AG20443 (cell line): ENCODE data around the gene CRYBB1.

Experiments used
- DNase-seq: peaks from one replicate; pipeline ENCODE4 v3.0.0; 2012; ENCODE audit warnings: low spot score, mixed read lengths

CRYBB1 gene

GRCh38 chr22:26617271-26618199 is at the start of gene CRYBB1:
TSS of gene CRYBB1 (minus strand) at chr22:26618027. CDS start at chr22:26616319, 1,708 bp downstream.
- peak; percentile 46 for DNase-seq

- no peak for DNase-seq
Observed at GRCh38 chr22:26667140-26667539, 49.3 kb upstream of the CRYBB1 start.

- DNase-seq: peak; percentile 55
Observed at GRCh38 chr22:26665813-26666231, 48.0 kb upstream of the CRYBB1 start.

DNA sequence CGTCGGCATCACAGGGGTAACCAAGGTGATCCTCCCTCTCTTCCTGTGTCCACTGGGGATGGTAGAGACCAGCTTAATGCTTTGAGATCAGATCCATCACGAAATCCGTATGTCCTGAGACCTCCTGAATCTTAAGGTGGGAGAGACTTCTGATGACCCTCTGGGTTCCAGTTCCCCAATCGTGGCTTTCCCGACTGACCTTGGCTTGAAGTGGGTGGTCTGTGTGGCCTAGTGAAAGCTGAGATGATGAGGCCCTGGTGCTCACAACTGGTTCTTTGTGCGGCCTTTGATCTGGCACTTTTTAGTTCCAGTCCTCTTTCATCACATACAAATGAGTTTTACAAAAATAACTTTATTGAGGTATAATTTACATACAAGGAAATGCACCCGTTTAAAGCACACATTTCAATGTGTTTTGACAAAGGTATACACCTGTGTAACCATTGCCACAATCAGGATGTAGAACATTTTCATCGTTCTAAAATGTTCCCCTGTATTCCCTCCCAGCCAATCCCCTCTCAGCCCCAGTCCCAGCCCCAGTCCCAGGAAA is 45.6 kb upstream of the CRYBB1 start:
- DNase-seq: no peak

GRCh38 chr22:26662160-26662559 is 44.3 kb upstream of the CRYBB1 start:
- DNase-seq: no peak

DNA sequence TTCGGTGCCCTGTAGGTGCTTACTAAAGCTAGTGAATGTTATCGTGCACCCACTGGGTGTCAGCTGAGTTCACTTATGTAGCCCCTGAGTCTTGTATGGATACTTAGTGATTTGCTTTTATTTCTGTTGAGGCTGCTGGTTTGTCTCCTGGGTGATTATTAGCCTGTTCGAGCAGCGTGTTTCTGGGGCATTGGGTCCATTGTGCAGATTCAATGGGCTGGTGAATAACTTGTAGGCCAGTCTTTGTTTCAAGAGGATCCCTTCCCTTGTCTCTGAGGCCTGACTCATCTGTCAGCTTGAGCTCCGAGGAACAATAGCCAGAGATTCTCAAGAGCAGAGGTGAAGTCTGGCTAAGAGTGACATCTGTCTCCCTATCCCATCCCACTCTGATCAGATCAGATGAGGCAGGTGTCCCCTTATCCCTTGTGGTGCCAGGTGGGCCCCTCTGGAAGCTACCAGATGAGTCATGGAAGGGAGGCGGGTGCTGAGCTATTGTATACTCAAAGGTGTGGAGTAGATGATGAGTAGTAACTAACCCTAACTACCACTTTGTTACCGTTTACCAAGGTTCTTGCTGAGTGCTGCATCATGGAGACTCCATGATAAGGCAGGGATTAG is 43.2 kb upstream of the CRYBB1 start:
- no peak for DNase-seq

DNA sequence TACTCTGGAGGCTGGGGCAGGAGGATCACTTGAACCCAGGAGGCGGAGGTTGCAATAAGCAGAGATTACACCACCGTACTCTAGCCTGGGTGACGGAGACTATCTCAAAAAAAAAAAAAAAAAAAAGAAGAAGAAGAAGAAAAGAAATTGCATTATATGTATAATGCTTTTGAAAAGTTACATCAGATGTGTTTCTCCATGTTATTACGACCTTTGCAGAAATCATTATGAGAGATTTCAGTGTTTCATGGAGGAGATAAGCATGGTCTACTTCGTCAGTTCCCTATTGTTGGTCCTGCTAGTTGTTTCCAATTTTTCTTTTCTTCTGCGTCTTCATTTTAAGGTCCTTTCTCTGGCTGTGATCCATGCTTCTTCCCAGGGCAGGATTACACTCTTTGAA is 42.5 kb upstream of the CRYBB1 start:
- DNase-seq: no peak

DNA sequence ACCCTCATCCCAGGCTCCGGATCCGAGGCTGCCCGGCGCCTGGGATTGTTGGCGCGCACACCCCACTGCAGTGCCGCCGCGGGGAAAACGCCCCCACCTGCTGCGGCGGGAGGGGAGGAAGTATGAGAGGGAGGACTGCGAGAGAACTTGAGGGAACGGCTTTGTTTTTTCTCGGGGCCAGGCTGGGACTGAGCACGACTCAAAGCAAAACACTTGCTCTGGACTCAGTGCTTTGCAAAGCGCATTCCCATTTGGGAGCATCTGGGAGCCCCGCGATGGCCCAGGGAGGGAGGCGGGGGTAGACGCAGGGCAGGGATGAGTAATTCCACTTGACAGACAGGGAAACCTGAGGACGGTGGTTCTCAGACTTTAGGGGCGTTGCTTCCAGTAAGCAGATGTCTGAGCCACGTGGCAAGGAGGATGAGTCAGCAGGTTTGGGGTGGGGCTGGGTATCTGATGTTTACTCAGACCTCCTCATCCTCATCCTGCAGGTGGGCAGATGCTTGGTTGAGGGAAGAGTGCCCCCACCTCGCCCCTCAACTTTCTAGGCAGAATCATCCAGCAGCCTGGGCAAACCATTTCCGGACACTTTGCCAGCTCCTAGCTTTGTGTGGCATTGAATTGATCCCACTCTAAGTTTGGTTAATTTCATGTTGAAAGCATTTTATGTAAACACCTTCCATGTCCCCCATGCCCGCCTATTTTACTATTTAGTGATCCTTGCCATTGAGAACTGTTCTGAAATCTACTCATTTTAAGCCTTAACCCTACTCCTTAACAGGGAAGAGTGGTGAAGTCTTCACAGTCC is 41.0 kb upstream of the CRYBB1 start:
- DNase-seq: peak; percentile 87

GRCh38 chr22:26658161-26658560 is 40.3 kb upstream of the CRYBB1 start:
- DNase-seq: no peak

- peak; percentile 56 for DNase-seq
Observed at GRCh38 chr22:26656891-26657851, 39.3 kb upstream of the CRYBB1 start, which contains the start of gene MIAT. TSS of gene MIAT (plus strand) at chr22:26657588.

DNA sequence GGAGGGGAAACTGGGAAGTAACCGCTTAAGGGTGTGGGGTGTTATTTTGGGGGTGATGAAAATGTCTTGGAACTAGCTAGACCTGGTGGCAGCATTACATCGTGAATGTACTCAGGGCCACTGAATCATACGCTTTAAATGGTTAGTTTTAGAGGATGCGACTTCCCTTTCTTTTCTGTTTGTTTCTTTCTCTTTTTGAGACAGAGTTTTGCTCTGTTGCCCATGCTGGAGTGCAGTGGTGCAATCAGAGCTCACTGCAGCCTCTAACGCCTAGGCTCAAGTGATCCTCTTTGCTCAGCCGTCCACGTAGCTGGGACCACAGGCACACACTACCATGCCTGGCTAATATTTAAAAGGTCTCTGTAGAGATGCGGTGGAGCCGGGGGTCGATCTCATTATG is 34.0 kb upstream of the CRYBB1 start:
- DNase-seq: no peak

DNA sequence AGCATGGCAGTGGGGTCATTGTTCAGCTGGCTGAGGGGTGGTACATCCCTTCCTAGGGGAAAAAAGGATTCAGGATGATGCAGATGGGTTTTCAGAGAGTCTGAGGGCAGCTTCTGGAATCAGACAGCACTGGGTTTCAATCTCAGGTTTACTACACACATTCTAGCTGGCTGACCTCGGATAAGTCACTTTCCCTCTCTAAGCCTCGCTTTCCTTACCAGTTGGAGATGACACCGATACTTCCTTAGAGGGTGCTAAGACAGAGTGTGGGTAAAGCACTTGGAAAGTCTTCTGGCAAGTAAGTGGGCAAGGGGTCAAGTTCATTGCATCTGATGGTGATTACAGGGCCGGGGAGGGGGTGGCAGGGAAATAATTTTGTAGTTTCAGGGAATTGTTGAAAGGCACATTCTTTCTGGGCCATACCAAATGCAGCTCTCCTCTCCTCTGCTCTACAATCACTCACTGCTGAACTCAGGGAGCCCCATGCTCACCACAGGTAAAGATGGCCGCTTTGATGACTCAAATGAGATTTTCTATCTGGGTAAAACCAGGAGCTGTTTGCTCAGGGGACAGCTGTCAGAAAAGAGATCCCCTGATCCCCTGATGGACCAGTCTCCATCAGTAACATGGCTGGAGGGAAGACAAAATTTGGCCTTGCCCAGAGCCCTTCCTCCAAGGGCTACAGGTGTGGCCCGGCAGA is 33.0 kb upstream of the CRYBB1 start:
- no peak for DNase-seq

DNA sequence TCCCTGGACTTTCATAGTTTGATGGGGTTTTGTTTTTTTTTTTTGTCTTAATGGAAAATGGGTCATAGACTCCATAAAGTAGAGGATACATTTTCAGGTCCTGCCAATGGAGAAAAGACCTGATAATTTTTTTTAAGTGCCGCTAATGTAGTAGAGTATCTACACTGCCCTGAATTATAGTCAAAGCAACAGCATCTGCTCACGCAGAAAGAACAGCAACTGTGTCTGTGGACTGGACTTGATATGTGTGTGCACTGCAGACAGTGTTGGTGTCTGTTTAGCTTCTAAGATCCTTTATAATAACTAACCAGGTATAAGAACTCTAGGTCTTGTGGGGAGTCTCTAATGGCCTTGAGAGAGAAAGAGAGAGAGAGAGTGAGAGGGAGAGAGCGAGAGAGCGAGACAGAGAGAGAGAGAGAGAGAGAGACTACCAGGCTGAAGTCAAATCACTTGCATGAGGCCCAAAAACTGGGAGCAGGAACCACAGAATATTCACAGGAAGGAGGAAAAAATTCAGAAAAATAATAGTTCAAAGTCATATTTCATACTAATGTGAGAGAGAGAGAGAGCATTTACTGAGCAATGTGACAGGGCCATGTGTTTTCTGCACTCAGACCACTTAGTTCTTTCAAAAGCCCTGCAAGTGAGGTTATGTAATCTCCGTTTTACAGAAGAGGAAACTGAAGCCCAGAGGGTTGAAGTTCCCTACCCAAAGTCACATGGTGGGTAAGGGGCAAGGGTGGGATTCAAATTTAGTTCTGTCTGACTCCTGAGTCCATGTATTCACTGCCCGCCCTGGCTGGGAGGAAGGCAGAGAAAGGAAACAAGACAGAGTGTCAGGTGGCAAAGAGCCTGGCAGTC is 30.9 kb upstream of the CRYBB1 start:
- no peak for DNase-seq

DNA sequence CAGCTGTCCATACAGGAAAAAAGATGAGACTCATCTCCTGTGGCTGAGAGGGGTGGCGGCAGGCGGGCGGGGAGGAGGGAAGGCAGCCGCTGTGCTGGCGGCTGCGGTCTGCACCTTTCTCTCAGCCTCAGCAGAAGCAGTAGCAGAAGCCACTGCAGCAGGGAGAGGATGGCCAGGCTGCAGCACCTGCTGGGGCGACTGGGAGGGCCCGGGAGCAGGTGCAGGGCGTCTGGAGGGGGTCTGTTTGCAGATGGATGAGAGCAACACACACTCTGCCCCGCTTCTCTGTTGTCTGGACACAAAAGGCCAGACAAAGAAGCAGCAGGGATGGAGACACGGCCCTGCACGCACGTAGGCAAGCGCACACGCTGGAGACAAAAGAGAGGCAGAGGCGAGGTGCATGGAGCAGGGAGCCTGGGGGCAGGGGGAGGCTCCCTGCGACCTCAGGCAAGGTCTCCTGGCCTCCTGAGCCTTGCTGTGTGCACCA is 30.2 kb upstream of the CRYBB1 start:
- DNase-seq: no peak

DNA sequence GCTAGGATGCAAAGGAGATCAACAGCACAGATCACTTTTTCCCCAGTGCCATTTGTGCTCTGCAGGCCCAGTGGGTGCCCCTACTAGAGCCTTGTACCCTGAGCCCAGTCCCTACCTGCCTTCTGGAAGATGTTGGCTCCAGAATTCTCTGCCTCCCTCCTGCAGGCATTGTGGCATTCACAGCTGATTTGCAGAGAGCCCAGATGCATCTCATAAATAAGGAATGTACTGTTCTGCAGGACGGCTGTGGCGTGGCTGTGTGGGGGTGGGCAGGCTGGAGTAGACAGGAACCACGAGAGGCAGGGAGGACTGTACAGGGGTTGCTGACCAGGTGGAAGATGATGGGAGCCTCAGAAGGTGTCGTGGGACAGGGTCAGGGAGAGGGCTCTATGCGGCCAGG is 28.3 kb upstream of the CRYBB1 start:
- peak; percentile 69 for DNase-seq

GRCh38 chr22:26643418-26644100 is 25.7 kb upstream of the CRYBB1 start:
- DNase-seq: no peak

DNA sequence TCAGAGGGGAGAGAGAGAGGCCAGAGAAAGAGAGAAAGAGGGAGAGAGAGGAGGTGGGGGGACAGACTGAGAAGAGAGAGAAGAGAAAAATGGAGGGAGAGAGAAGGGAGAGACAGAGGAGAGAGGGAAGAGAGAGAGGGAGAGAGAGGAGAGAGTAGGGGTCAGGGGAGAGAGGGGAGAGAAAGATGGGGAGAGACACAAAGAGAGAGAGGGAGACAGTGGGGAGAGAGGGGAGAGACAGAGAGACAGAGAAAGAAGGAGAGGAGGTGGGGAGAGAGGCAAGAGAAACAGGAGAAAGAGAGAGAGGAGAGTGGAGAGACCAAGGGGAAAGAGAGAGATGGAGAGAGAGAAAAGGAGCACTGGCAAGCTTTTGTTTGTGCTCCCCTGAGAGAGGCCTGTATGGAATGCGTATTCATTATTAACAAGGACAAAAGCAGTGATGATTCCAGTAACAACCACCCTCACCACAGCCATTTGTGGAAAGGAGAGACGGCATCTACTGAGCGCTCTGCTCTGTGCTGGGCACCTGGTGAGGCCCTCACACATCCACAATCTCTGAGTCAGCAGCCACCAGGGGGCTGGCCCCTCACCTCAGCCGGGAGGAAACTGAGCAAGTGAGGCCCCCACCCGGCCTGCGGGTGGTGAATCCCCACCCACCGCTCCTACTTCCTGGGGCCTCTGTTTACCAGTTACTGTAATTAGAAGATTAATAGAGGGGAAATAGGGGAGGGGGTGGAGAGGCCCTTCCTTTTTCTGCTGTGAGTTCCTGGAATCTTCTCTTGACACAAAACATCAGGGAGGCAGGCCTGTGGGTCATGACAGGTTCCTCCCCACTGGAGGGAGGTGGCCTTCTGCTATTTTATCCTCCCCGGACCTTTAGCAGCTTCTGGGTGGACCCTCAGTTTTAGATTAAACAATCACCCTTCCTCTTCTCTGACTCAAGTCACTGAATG is 24.9 kb upstream of the CRYBB1 start:
- no peak for DNase-seq
